SK-N-SH (cell line): ENCODE measurements around the gene ITGAV.

Experiments used
- CTCF ChIP-seq: fragments of 200-600 bp; sonication (generic); IDR thresholded peaks from 2 replicates; pipeline ENCODE4 v1.6.1; 2017; ENCODE audit warnings: antibody characterized with exemption, mild to moderate bottlenecking, moderate library complexity
- FOXM1 ChIP-seq: IDR thresholded peaks from 2 replicates; pipeline ENCODE4 v1.4.0; 2012; ENCODE audit warnings: low read depth, mild to moderate bottlenecking
- MXI1 ChIP-seq: IDR thresholded peaks from 2 replicates; pipeline ENCODE4 v1.6.1; 2012; ENCODE audit warnings: mild to moderate bottlenecking, low read depth, low read length, improper control_type of control experiment
- POLR2AphosphoS5 ChIP-seq: IDR thresholded peaks from 2 replicates; pipeline ENCODE4 v1.6.1; 2012; ENCODE audit warnings: low read depth, low read length
- RAD21 ChIP-seq: IDR thresholded peaks from 2 replicates; pipeline ENCODE4 v1.6.1; 2012; ENCODE audit warnings: mild to moderate bottlenecking, low read length
- RCOR1 ChIP-seq: fragments of 150-350 bp; IDR thresholded peaks from 2 replicates; pipeline ENCODE4 v1.6.1; 2017; ENCODE audit warnings: antibody characterized with exemption, low read length
- RFX5 ChIP-seq: IDR thresholded peaks from 2 replicates; pipeline ENCODE4 v1.6.1; 2012; ENCODE audit warnings: mild to moderate bottlenecking, improper control_type of control experiment, low read length
- SMC3 ChIP-seq: IDR thresholded peaks from 2 replicates; pipeline ENCODE4 v1.6.1; 2012; ENCODE audit warnings: low read depth, low read length, improper control_type of control experiment
- TAF1 ChIP-seq: IDR thresholded peaks from 2 replicates; pipeline ENCODE4 v1.6.1; 2012; ENCODE audit warnings: low read depth, mild to moderate bottlenecking, low read length, moderate library complexity, borderline replicate concordance
- TCF12 ChIP-seq: IDR thresholded peaks from 2 replicates; pipeline ENCODE4 v1.4.0; 2012

DNA sequence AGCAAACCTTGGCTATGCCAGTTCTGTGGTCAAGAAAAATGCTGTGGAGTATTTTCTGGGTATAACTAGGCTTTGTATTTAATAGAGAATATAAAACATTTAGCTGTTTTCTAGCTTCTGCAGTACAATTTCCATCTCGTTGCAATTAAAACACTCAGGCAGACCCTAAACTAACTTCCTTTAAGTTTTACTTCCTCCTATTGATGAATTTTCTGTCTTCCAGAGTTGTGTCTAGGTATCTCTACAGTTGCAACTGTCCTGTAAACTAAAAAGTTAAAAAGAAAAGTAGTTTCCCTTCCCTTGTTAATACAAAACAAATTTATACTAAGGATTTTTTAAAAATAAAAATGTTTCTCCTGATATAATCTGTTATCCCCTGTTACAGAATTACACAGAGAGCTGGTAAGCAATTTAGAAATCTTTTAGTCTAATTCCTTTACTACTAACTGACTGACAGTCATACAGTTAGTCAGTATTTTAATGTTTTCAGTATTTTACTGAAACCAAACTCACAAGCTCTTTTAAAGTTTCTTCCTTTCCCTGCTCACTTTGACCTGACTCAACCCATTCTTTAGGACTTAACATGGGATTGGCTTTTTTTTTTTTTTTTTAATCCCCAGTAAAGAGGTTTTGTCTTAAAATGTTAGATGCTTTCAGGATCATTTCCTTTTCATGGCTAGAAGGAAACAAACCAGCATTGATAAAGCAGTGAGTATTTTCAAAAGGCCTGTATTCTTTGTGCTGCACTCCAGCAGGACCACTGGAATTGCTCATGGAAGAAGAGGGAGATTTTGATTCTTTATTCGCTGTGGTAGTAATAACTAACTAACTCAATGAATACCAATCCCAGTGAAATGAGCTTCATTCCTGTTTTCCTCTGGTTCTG is 22.9 kb downstream of the ITGAV start:
- TF ChIP-seq CTCF, result no peak
- TF ChIP-seq SMC3, result no peak
- TF ChIP-seq RFX5, result no peak
- TF ChIP-seq RCOR1, result no peak
- TF ChIP-seq TCF12, result no peak
- TF ChIP-seq RAD21, result no peak
- TF ChIP-seq TAF1, result no peak
- no peak for TF ChIP-seq MXI1
- TF ChIP-seq POLR2AphosphoS5, result no peak
- no peak for TF ChIP-seq FOXM1
